Measurements from ENCODE around the gene SYT1. TPM values are rescaled to one million over a fixed set of nuclear protein-coding genes. Genes with fewer than 3 reads are reported as not detected.

Gene SYT1
- polyA plus RNA-seq, 2 donors: 0.04 to 0.09 TPM

DNA sequence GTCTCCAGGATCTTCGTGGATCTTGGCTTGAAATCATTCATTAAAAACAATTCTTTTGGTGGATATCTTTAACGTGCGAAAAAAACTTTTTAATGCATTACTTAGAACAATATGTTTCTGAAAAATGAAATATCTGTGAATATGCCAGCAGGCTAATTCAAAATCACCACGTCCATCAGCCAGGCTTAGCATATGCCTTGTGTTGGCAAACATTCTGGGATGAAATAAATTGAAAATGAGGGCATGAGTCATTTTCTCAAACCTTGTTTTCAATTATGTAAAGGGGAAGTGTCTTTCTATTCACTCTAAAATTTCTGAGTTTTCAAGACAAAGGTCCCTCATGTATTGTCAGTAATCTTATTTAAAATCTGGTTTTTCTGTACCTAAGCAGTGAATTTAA is 432.3 kb downstream of the SYT1 start:
- 53 to 65% methylated on average over 4 of the region's 4 CpGs for WGBS, 2 donors

DNA sequence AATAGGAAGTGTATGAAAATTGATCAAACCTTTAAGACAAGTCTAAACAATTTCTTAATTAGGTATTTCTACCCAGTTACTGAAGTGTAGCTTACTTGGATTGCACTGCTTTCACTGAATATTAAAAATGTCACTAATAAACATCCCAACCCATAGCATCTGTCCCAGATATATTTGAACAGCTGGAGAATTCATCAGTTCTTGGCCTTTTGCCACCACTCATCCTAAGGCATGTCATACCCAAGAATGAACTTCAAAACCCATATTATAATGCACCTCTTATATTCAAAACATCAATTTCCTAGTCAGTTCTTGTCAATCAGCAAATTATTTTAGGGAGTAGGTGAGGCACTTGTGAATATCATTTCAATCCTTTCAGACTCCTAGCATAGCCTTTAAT is 433.9 kb downstream of the SYT1 start:
- no peaks in the 10 kb centered on the region for H3K27me3 ChIP-seq (ENCODE audit: control insufficient read depth in 1 of 2, insufficient read depth in 2 of 2, low read length in 2 of 2)
- no peak overlapping the region for H3K4me3 ChIP-seq (ENCODE audit: low read depth in 1 of 2, low read length in 2 of 2)
- no peaks in the 10 kb centered on the region for H3K4me1 ChIP-seq (ENCODE audit: control insufficient read depth in 2 of 2, insufficient read depth in 2 of 2, low read length in 1 of 2)
- no peak overlapping the region for H3K27ac ChIP-seq (ENCODE audit: low read depth in 2 of 2, low read length in 1 of 2)
- H3K9me3 ChIP-seq (ENCODE audit: control insufficient read depth in 2 of 2, insufficient read depth in 1 of 2, low read depth in 1 of 2, low read length in 1 of 2): no peaks in the 10 kb centered on the region
- H3K36me3 ChIP-seq (ENCODE audit: control insufficient read depth in 2 of 2, insufficient read depth in 2 of 2, low read length in 1 of 2): no peaks in the 10 kb centered on the region

More for the DNA sequence above, 432.3 kb downstream of the SYT1 start:
- Histone ChIP-seq H3K36me3 (ENCODE audit: control insufficient read depth in 2 of 2, insufficient read depth in 2 of 2, low read length in 1 of 2) (no peaks in the 10 kb centered on the region), H3K4me1 (ENCODE audit: control insufficient read depth in 2 of 2, insufficient read depth in 2 of 2, low read length in 1 of 2) (no peaks in the 10 kb centered on the region), H3K9me3 (ENCODE audit: control insufficient read depth in 2 of 2, insufficient read depth in 1 of 2, low read depth in 1 of 2, low read length in 1 of 2) (no peaks in the 10 kb centered on the region), H3K27me3 (ENCODE audit: control insufficient read depth in 1 of 2, insufficient read depth in 2 of 2, low read length in 2 of 2) (no peaks in the 10 kb centered on the region), H3K4me3 (ENCODE audit: low read depth in 1 of 2, low read length in 2 of 2) (no peak overlapping the region), H3K27ac (ENCODE audit: low read depth in 2 of 2, low read length in 1 of 2) (no peak overlapping the region)

DNA sequence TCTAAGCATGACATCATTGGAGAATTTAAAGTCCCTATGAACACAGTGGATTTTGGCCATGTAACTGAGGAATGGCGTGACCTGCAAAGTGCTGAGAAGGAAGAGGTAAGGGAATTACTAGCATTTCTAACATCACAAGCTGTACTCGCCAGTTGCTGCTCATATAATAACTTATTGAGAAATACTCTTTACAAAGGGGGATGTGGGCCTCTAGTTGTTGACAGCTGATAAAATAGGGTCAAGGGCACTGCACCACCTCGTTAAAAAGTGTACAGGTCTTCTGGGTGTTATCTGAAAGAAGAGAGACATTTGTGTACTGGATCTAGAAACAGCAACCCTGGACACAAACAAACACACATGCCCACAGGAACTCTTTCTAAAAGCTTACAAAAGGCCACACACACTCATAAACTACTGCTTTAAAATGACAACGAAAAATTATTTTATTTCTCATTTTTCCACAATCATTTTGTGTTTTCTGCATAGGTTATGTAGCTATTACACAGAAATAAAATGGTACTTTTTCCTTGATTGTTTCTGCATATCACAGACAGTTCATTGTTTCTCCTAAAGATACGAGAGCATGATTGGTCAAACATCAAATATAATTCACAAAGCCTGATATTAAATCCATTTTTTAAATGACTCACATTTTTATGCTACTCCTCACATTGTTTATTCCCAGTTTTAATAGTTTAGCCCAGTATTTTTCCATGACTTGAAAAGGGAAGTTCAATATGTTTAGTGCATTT is 435.0 kb downstream of the SYT1 start:
- 67 to 72% methylated on average over 5 of the region's 5 CpGs for WGBS, 2 donors
- Histone ChIP-seq H3K36me3 (ENCODE audit: control insufficient read depth in 2 of 2, insufficient read depth in 2 of 2, low read length in 1 of 2) (no peaks in the 10 kb centered on the region), H3K27ac (ENCODE audit: low read depth in 2 of 2, low read length in 1 of 2) (no peak overlapping the region), H3K4me1 (ENCODE audit: control insufficient read depth in 2 of 2, insufficient read depth in 2 of 2, low read length in 1 of 2) (no peaks in the 10 kb centered on the region), H3K9me3 (ENCODE audit: control insufficient read depth in 2 of 2, insufficient read depth in 1 of 2, low read depth in 1 of 2, low read length in 1 of 2) (no peaks in the 10 kb centered on the region), H3K27me3 (ENCODE audit: control insufficient read depth in 1 of 2, insufficient read depth in 2 of 2, low read length in 2 of 2) (no peaks in the 10 kb centered on the region), H3K4me3 (ENCODE audit: low read depth in 1 of 2, low read length in 2 of 2) (no peak overlapping the region)

- Histone ChIP-seq H3K27me3 (ENCODE audit: control insufficient read depth in 1 of 2, insufficient read depth in 2 of 2, low read length in 2 of 2) (no peaks in the 10 kb centered on the region), H3K4me1 (ENCODE audit: control insufficient read depth in 2 of 2, insufficient read depth in 2 of 2, low read length in 1 of 2) (no peaks in the 10 kb centered on the region), H3K36me3 (ENCODE audit: control insufficient read depth in 2 of 2, insufficient read depth in 2 of 2, low read length in 1 of 2) (no peaks in the 10 kb centered on the region), H3K9me3 (ENCODE audit: control insufficient read depth in 2 of 2, insufficient read depth in 1 of 2, low read depth in 1 of 2, low read length in 1 of 2) (no peaks in the 10 kb centered on the region), H3K27ac (ENCODE audit: low read depth in 2 of 2, low read length in 1 of 2) (no peak overlapping the region), H3K4me3 (ENCODE audit: low read depth in 1 of 2, low read length in 2 of 2) (no peak overlapping the region)
- WGBS, 2 donors: 79 to 83% methylated on average over 5 of the region's 5 CpGs
Observed at GRCh38 chr12:79300199-79300568, 435.6 kb downstream of the SYT1 start.

DNA sequence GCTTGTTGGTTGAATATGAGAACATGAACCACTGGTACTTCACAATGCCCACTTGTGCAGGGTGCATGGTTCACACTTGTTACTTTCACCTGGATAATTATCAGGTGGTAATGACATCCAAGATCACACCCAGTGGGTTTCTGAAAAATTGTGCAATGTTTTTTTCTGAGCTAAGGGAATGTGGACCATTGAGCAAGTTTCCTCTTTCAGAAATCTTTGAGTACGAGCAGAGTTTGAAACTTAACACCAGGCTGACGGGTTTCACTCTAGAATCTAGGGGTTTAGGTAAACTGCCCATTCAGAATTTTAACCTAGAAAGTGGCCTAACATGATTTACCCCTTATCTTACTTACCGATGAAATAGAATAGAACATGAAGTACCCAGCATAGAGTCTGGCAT is 436.6 kb downstream of the SYT1 start:
- Histone ChIP-seq H3K36me3 (ENCODE audit: control insufficient read depth in 2 of 2, insufficient read depth in 2 of 2, low read length in 1 of 2) (no peaks in the 10 kb centered on the region), H3K4me1 (ENCODE audit: control insufficient read depth in 2 of 2, insufficient read depth in 2 of 2, low read length in 1 of 2) (no peaks in the 10 kb centered on the region), H3K27ac (ENCODE audit: low read depth in 2 of 2, low read length in 1 of 2) (no peak overlapping the region), H3K27me3 (ENCODE audit: control insufficient read depth in 1 of 2, insufficient read depth in 2 of 2, low read length in 2 of 2) (no peaks in the 10 kb centered on the region), H3K9me3 (ENCODE audit: control insufficient read depth in 2 of 2, insufficient read depth in 1 of 2, low read depth in 1 of 2, low read length in 1 of 2) (no peaks in the 10 kb centered on the region), H3K4me3 (ENCODE audit: low read depth in 1 of 2, low read length in 2 of 2) (no peak overlapping the region)
- WGBS, 2 donors: 71 to 87% methylated on average over 3 of the region's 3 CpGs

DNA sequence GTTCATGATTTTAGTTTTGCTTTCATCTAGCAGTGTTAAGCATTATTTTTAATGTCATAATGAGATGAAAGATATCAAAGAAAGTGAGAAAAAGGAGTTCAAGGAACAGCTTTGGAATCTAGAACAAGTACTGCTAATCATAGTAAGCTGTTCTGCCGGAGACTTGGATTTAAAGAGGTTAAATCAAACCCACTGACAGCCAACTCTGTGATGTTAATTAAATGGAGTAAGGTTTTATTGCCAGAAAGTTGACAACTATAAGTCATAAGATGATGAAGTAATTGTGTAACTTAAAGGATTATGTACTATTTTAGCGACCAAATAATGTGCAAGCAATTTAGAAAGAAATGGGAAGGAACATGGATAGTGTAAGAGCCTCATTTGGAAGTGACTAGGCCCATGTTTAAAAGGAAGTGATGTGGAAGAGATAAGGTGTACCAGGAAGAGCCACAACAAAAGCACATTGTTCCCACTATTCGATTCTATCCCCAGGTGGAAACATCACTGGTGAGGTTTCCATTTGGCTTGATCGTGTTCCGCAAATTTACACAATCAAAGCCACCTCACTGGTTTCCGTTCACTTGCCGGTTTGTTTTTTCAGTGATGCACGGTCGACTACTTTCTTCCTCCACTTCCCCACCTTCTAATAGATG is 437.7 kb downstream of the SYT1 start:
- H3K4me1 ChIP-seq (ENCODE audit: control insufficient read depth in 2 of 2, insufficient read depth in 2 of 2, low read length in 1 of 2): no peaks in the 10 kb centered on the region
- H3K27ac ChIP-seq (ENCODE audit: low read depth in 2 of 2, low read length in 1 of 2): no peak overlapping the region
- H3K4me3 ChIP-seq (ENCODE audit: low read depth in 1 of 2, low read length in 2 of 2): no peak overlapping the region
- WGBS, 2 donors: 63 to 64% methylated on average over 9 of the region's 9 CpGs
- H3K9me3 ChIP-seq (ENCODE audit: control insufficient read depth in 2 of 2, insufficient read depth in 1 of 2, low read depth in 1 of 2, low read length in 1 of 2): no peaks in the 10 kb centered on the region
- H3K27me3 ChIP-seq (ENCODE audit: control insufficient read depth in 1 of 2, insufficient read depth in 2 of 2, low read length in 2 of 2): no peaks in the 10 kb centered on the region
- H3K36me3 ChIP-seq (ENCODE audit: control insufficient read depth in 2 of 2, insufficient read depth in 2 of 2, low read length in 1 of 2): no peaks in the 10 kb centered on the region

- H3K27me3 ChIP-seq (ENCODE audit: control insufficient read depth in 1 of 2, insufficient read depth in 2 of 2, low read length in 2 of 2): no peaks in the 10 kb centered on the region
- WGBS, 2 donors: 92 to 97% methylated on average over 11 to 16 of the region's 16 CpGs
- no peak overlapping the region for H3K4me3 ChIP-seq (ENCODE audit: low read depth in 1 of 2, low read length in 2 of 2)
- no peak overlapping the region for H3K27ac ChIP-seq (ENCODE audit: low read depth in 2 of 2, low read length in 1 of 2)
- H3K9me3 ChIP-seq (ENCODE audit: control insufficient read depth in 2 of 2, insufficient read depth in 1 of 2, low read depth in 1 of 2, low read length in 1 of 2): no peaks in the 10 kb centered on the region
- no peaks in the 10 kb centered on the region for H3K36me3 ChIP-seq (ENCODE audit: control insufficient read depth in 2 of 2, insufficient read depth in 2 of 2, low read length in 1 of 2)
- H3K4me1 ChIP-seq (ENCODE audit: control insufficient read depth in 2 of 2, insufficient read depth in 2 of 2, low read length in 1 of 2): no peaks in the 10 kb centered on the region
Observed at GRCh38 chr12:79307340-79307739, 442.8 kb downstream of the SYT1 start.

GRCh38 chr12:79309039-79309438 is 444.5 kb downstream of the SYT1 start:
- no peaks in the 10 kb centered on the region for H3K27me3 ChIP-seq (ENCODE audit: control insufficient read depth in 1 of 2, insufficient read depth in 2 of 2, low read length in 2 of 2)
- no peaks in the 10 kb centered on the region for H3K36me3 ChIP-seq (ENCODE audit: control insufficient read depth in 2 of 2, insufficient read depth in 2 of 2, low read length in 1 of 2)
- H3K27ac ChIP-seq (ENCODE audit: low read depth in 2 of 2, low read length in 1 of 2): no peak overlapping the region
- H3K4me1 ChIP-seq (ENCODE audit: control insufficient read depth in 2 of 2, insufficient read depth in 2 of 2, low read length in 1 of 2): no peaks in the 10 kb centered on the region
- H3K4me3 ChIP-seq (ENCODE audit: low read depth in 1 of 2, low read length in 2 of 2): no peak overlapping the region
- H3K9me3 ChIP-seq (ENCODE audit: control insufficient read depth in 2 of 2, insufficient read depth in 1 of 2, low read depth in 1 of 2, low read length in 1 of 2): no peaks in the 10 kb centered on the region
- 77 to 81% methylated on average over 2 of the region's 2 CpGs for WGBS, 2 donors

GRCh38 chr12:79317179-79317847 is 452.7 kb downstream of the SYT1 start:
- H3K27ac ChIP-seq (ENCODE audit: low read depth in 2 of 2, low read length in 1 of 2): no peak overlapping the region
- H3K36me3 ChIP-seq (ENCODE audit: control insufficient read depth in 2 of 2, insufficient read depth in 2 of 2, low read length in 1 of 2): no peaks in the 10 kb centered on the region
- no peaks in the 10 kb centered on the region for H3K27me3 ChIP-seq (ENCODE audit: control insufficient read depth in 1 of 2, insufficient read depth in 2 of 2, low read length in 2 of 2)
- no peaks in the 10 kb centered on the region for H3K4me1 ChIP-seq (ENCODE audit: control insufficient read depth in 2 of 2, insufficient read depth in 2 of 2, low read length in 1 of 2)
- H3K9me3 ChIP-seq (ENCODE audit: control insufficient read depth in 2 of 2, insufficient read depth in 1 of 2, low read depth in 1 of 2, low read length in 1 of 2): peaks cover 0 to 3% of the 10 kb centered on the region in 2 donors
- no peak overlapping the region for H3K4me3 ChIP-seq (ENCODE audit: low read depth in 1 of 2, low read length in 2 of 2)
- 51 to 60% methylated on average over 10 of the region's 10 CpGs for WGBS, 2 donors

All from esophagus (tissue), 2 donors.